ENCODE results near the gene MAN1A2. TPM values are rescaled to one million over a fixed set of nuclear protein-coding genes. Genes with fewer than 3 reads are reported as not detected.
A peak's percentile ranks its signal among the peaks of the same experiment; 100 is the strongest.

MAN1A2 gene
- polyA plus RNA-seq, 1 experiment, result 40.7 TPM

- DNase-seq (ENCODE audit: low read depth, low spot score), result no peak
- no peaks in the 10 kb centered on the region for H3K9me3 ChIP-seq (ENCODE audit: control insufficient read depth, insufficient read depth, low read length)
- H3K4me3 ChIP-seq (ENCODE audit: low read depth, low read length), result no peak overlapping the region
- H3K27me3 ChIP-seq (ENCODE audit: control insufficient read depth, insufficient read depth, low read length), result no peaks in the 10 kb centered on the region
- POLR2A ChIA-PET, result interaction anchor here (0.6 kb wide), 1 partner anchor 374 kb away, joined by 3 read pairs; no protein-coding TSS in a partner anchor
- no peak overlapping the region for H3K27ac ChIP-seq (ENCODE audit: low read depth, low read length)
- CTCF ChIA-PET, result interaction anchor here (0.6 kb wide), 1 partner anchor 532 kb away, joined by 3 read pairs; no protein-coding TSS in a partner anchor
- TF ChIP-seq, protein P1, sequence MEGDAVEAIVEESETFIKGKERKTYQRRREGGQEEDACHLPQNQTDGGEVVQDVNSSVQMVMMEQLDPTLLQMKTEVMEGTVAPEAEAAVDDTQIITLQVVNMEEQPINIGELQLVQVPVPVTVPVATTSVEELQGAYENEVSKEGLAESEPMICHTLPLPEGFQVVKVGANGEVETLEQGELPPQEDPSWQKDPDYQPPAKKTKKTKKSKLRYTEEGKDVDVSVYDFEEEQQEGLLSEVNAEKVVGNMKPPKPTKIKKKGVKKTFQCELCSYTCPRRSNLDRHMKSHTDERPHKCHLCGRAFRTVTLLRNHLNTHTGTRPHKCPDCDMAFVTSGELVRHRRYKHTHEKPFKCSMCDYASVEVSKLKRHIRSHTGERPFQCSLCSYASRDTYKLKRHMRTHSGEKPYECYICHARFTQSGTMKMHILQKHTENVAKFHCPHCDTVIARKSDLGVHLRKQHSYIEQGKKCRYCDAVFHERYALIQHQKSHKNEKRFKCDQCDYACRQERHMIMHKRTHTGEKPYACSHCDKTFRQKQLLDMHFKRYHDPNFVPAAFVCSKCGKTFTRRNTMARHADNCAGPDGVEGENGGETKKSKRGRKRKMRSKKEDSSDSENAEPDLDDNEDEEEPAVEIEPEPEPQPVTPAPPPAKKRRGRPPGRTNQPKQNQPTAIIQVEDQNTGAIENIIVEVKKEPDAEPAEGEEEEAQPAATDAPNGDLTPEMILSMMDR (IDR thresholded peaks at IDR 0.05; ENCODE audit: low read depth, low read length), result no peak
Measured at GRCh38 chr1:117362986-117363385, 4.3 kb upstream of the MAN1A2 start.

GRCh38 chr1:117363571-117364048, 3.6 kb upstream of the MAN1A2 start:
- POLR2A ChIA-PET, result no interaction called here
- DNase-seq (ENCODE audit: low read depth, low spot score), result no peak
- H3K27ac ChIP-seq (ENCODE audit: low read depth, low read length), result no peak overlapping the region
- CTCF ChIA-PET, result no interaction called here
- TF ChIP-seq, protein P1 (IDR thresholded peaks at IDR 0.05; ENCODE audit: low read depth, low read length), result no peak
- H3K4me3 ChIP-seq (ENCODE audit: low read depth, low read length), result no peak overlapping the region
- H3K27me3 ChIP-seq (ENCODE audit: control insufficient read depth, insufficient read depth, low read length), result no peaks in the 10 kb centered on the region
- H3K9me3 ChIP-seq (ENCODE audit: control insufficient read depth, insufficient read depth, low read length), result no peaks in the 10 kb centered on the region

GRCh38 chr1:117364240-117364639, 3.0 kb upstream of the MAN1A2 start:
- ChIA-PET CTCF (no interaction called here), POLR2A (no interaction called here)
- H3K9me3 ChIP-seq (ENCODE audit: control insufficient read depth, insufficient read depth, low read length), result no peaks in the 10 kb centered on the region
- TF ChIP-seq, protein P1 (IDR thresholded peaks at IDR 0.05; ENCODE audit: low read depth, low read length), result no peak
- H3K27ac ChIP-seq (ENCODE audit: low read depth, low read length), result no peak overlapping the region
- no peaks in the 10 kb centered on the region for H3K27me3 ChIP-seq (ENCODE audit: control insufficient read depth, insufficient read depth, low read length)
- H3K4me3 ChIP-seq (ENCODE audit: low read depth, low read length), result no peak overlapping the region
- no peak for DNase-seq (ENCODE audit: low read depth, low spot score)

DNA sequence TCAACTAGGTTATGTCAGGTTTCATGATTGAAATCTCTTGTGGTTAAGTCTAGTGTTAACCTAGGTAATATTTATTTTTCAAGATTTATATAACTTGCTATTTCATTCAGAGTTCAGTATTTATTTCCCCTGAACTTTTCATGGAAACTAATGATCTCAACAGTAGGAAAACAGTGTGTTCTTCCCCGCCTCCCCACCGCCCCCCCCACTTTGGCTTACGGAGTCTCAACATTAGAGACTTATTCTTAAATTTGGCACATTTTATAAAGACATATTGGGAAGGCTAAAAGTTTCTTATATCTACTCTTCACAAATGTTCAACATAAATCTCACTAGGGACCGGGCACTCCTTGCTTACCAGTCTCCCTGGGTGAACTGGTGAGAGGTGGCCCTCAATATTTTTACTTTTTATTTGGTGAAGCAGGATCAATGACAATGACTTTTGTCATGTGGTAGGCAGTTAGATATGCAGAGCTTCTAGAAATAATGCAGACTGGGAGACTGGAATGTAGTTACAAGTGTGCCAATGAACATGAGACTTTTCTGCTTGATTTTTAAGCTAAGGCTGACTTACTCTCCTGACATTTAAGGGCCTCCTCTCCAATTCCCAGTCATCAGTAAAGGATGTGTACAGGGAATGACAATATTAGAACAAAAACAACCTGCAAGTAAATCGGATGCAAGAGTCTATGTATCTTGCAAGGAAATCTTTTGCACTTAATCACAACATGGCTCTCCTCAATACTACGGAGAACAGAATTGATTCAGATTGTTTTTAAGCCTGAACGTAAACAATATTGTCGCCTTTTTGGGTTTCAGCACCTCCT, 1.7 kb upstream of the MAN1A2 start:
- Histone ChIP-seq H3K4me3 (ENCODE audit: low read depth, low read length) (peak overlapping the region; percentile 90), H3K27ac (ENCODE audit: low read depth, low read length) (peak overlapping the region; percentile 84), H3K9me3 (ENCODE audit: control insufficient read depth, insufficient read depth, low read length) (no peaks in the 10 kb centered on the region), H3K27me3 (ENCODE audit: control insufficient read depth, insufficient read depth, low read length) (no peaks in the 10 kb centered on the region)
- CTCF ChIA-PET, result interaction anchor here (1.2 kb wide), 1 partner anchor 298 kb away, joined by 3 read pairs; no protein-coding TSS in a partner anchor
- POLR2A ChIA-PET, result no interaction called here
- TF ChIP-seq, protein P1 (IDR thresholded peaks at IDR 0.05; ENCODE audit: low read depth, low read length), result no peak
- no peak for DNase-seq (ENCODE audit: low read depth, low spot score)

Data from AG04450 (cell line).